HG03460 (cell line): ENCODE measurements around the gene MMP20.

ENCODE experiments used
- ATAC-seq: cut with Tn5 transposase; IDR thresholded peaks from one replicate; pipeline ENCODE4 v1.9.1; 2021; ENCODE audit not compliant: unreplicated experiment

The MMP20 gene

DNA sequence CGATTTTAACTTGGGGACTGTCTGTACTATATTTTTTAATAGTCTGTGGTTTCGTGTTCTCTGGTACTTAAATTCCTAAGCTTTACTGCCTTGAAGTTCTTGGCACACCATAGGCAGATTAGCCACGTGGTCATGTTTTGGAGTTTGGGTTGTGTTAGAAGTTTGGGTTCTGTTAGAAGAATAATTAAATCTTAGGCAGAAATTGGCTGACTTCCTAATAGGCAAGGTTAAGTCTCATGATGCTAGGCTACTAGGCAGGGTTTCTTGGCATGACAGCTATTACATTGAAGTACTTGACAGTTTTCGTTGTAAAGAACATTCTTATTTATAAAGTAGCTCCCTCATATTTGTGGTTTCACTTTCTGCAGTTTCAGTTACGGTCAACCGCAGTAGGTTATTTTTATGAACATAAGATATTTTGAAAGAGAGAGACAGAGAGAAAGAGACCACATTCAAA is 64.5 kb downstream of the MMP20 start:
- peak; percentile 82 for ATAC-seq

DNA sequence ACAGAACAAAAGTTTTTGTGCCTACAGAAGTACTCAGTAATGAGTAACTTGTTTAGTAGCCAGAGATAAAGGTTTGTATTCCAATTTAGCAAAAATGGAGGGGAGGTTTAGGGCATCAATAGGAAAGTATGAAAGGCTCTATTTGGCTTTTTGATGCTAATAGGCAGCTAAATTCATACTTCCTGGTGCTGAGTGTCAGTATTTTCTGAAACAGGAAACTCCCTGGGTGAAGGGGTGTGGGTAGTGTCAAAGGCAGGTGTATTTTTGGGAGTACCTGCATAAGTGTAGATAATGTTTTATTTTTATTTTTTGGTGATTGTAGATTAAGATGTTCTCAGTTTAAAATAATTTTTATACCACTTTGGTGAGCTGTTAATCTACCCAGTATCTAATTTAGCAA is 65.3 kb downstream of the MMP20 start:
- peak; percentile 43 for ATAC-seq

DNA sequence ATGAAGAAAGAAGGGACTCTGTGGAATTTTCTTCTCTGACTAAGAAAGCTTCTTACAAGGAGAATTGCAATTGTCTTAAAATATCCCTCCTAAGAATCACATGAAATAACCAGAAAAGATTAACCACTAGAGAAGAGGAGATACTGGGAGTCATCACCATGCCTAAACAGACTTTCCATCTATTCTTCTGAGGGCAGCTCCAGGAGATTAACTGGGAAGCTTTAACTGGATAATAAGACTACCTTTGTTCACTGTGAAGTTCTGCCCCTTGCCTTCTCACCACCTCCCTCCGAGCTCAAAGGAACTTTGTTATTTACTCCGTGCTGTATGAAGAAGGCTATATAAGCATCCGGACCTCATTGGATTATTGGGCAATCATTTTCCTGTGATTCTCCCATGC is 70.0 kb downstream of the MMP20 start:
- ATAC-seq, result no peak

DNA sequence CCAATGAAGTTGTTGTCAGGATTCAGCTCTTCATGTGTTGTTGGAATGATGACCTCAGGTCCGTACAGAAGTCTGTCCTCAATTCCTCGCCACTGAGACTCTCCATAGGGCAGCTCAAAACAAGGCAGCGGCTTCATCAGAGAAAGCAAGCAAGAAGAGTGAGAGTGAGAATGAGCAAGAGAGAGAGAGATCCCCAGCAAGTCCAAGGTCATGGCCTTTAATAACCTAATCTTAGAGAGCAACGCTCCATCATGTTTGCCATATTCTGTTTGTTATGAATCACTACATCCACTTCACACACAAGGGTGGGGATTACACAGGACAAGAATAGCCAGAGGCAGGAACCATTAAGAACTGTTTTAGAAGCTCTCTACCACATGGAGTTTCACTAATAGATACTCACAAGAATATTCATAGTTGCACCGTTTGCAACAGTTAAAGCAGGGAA is 71.3 kb downstream of the MMP20 start:
- ATAC-seq, result peak; percentile 61

DNA sequence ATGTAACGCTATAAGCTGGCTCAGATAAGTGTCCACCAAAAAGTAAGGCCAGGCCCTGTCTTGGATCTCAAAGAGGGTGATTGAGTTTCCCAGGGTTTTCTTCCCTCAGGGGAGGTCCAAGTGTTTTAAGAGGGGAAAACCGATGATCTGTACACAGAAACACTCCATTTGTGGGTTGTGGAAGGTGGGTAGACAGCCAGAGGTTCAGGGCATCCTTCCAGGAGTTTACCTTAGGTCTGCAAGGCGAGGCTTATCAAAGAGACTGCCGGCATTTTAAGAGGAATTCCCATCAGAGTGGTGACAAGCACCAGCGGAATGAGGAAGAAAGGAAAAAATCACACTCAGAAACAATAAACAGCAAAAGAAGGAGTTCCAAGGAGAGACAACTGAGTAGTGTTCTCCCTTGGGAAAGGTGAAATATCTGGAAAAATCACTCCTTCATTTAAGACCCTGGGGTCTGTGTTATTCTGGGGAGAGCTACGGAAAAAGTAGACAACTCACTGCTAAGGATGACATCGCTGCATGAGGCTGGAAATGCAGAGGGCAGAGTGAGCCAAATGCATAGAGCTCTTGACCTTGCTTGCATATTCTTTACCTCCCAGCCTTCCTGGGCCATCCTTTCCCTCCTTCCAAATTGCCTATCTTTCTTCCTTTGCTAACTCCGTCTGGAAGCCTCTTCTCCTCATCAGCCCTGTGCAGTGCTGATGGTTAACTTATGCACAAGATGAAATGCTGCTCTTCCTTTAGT is 72.5 kb downstream of the MMP20 start:
- no peak for ATAC-seq

DNA sequence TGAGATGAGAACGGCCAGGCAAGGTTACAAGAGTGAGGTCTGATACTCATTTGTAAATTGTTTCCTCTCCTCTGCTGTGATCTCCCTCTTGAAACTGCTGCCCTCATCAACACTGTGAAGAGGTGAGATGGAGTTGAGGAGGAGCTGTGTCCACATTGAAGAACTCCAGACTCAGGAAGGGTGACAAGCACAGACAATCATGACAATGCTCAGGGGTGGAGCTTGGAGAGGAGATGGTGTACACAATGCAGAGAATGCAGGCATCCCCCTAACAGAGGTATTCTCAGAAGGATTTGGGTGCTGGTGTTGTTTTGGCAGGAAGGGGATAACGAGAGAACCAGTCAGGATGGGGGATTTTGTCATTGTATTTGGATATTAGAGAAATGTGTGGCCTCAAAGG is 73.1 kb downstream of the MMP20 start:
- ATAC-seq, result no peak

DNA sequence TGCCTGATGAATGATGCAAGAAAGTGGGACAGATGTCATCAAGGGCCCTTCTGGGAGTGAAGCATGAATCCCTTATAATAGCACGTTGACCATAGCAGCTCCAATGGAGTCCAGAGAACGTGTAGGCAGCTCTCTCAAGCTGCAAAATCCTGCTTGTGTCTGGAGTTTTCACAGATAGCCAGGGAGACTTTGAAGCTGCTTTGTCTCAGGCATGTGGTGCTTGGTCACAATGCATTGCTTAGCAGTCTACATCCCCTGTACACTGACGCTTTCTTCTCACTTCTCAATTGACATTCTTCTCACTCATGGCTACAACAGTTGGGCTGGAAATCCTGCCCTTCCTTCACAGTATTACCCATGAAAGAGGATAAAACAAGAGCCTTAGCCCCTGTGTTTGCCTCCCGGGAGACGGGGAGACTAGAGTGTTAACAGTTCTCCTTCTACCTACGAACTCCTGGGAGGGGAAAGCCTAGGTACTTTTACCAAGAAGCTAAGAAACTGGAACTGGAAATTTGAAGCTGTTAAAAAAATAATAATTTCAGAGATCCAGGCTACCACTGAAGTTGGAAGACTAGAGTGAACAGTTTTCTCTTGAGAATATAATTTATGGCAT is 73.9 kb downstream of the MMP20 start:
- ATAC-seq, result no peak

DNA sequence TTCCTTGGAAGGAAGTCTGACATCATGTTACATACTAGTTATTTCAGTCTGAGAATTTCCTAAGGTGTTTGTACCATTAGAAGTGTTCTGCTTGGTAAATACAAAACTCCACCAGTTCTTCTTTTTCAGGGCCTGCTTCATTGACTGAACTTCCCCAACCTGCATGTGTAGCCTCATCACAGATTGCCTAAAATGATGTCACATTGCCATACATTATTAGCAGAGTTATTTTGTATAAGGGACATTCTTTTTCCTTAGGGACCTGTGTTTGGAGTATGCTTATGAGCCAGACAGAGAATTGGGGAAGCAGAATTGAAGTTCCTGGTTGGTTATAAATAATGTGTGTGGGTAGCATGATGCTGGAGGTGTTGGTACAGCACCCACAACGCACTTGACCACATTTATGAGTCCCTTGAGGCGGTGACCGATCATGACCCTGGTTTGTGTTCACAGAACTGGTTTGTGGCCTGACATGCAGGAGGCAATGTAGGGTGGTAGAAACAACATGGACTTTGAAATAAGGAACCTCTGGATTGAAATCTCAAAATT is 78.1 kb downstream of the MMP20 start:
- peak; percentile 73 for ATAC-seq

DNA sequence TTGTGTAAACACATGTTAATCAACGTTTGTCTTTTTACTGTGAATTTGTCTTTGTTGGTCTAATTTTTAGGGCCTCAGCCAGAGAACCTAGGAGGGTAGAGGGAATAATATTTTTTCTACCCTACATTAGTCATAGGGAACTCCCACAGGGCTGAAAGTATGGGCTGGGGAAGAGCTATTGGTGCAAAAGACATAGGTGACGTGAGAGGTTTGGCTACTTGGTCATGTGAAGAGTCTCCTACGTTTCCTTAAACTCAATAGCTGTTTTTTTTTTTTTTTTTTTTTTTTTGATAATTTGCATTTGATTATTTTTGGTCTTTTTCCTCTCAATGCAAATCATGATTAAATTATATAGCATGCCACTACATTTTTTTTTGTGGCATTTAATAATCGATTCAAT is 78.7 kb downstream of the MMP20 start:
- ATAC-seq, result peak; percentile 54

DNA sequence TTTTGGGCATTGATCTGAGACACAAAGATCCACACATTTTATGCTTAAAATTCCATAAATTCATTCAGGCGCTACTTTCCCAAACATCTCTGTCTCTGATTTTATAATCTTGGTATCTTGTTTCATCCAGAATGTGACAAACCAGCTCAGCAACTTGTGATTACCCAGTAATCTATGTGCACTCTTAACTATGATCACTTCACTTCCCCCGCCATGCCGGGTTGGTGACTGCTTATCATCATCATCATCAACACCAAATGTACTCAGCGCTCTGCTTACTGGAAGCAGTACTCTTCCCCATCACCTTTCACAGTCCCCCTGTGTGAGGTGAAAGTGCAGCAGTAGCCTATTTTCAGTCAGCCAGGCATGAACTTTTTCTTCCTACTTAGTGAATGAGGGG is 79.4 kb downstream of the MMP20 start:
- ATAC-seq, result no peak

DNA sequence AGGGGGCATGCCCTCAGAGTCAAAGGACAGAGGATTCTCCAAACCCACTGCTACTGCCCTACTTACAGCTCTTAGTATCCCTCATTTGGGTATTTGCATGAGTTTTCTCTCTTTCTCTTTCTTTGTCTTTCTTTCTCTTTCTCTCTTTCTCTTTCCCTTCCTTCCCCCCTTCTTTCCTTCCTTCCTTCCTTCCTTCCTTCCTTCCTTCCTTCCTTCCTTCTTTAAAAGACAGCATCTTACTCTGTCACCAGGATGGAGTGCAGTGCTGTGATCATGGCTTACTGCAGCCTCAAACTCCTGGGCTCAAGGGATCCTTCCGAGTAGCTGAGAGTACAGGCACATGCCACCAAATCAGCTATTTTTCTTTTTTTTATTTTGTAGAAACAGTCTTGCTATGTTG is 80.5 kb downstream of the MMP20 start:
- no peak for ATAC-seq

DNA sequence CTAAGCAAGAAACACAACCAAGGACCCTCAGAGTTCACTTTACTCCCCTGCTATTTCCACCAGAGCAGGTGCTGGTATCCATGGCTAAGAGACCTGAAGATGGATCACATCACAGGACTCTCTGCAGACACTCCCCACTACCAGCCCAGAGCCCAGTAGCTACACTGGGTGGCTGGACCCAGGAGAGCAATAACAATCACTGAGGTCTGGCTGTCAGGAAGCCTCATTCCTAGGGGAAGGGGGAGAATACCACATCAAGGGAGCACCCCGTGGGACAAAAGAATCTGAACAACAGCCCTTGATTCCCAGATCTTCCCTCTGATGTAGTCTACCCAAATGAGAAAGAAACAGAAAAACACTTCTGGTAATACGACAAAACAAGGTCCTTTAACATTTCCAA is 85.6 kb downstream of the MMP20 start:
- no peak for ATAC-seq

DNA sequence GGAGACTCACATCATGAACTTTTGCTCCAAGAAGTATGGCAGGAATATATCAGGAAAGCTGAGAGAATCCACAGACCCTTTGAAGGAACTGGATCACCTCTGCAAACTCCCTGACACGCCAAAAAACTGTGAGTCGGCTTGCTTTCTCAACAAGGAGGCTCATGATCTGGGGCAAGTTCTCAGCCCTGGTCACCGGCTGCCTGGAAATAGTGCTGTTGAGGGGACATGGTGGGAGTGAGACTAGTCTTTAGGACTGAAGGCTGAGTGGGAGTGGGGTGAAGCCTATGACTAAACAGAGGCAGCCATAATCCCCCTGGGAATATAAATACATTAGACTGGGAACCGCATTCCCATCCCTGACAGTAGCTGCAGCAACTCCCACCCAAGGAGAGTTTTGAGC is 86.2 kb downstream of the MMP20 start:
- ATAC-seq, result no peak

DNA sequence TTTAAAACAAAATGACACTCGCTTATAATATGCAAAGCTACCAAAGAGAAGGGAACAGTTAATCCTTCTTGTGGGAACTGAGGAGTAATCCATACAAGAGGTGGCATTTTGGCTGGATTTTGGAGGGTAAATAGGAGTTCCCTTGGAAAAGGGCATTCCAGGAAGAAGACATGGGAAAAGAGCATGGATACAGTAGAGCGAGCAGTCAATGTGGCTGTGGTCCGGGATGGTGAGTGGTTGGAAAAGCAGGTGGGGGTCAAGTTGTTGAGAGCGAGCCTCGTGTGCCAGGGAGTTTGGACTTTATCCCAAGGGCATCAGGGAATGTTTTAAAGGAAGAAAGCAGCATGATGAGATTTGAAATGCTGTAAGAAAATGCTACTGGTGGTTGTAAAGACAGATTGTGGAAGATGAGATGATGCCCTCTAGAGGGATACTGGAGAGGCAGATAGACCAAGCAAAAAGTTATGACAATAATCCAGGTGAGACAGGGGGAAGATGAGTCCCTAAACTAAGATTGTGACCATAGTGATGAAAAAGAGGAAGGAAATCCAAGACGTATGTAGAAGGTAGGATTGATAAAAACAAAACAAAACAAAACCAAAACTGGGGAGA is 90.8 kb downstream of the MMP20 start:
- ATAC-seq, result no peak

DNA sequence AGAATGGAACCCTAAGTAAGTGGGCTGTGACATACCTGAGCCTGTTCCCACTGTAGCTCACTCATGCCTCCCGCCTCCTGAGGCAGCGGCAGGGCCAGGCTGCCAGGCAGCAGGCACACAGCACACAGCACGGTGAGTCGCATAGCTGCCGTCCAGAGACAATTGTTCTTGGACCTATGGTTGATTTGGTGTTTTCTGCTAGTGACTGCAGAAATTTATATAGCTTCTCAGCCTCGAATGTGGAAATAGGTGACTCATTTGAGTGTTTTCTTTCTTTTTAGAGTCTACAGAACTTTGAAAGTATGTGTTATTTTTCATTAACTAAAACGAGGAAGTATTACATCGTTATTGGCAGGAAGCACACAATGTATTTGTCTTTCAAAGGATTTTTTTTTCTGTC is 94.6 kb downstream of the MMP20 start, which contains the start of gene MMP7:
MMP7 (minus strand) TSS at position 190 of the 400 bp plus-strand sequence; CDS start at position 143, 47 bp downstream.
- ATAC-seq, result peak; percentile 56

DNA sequence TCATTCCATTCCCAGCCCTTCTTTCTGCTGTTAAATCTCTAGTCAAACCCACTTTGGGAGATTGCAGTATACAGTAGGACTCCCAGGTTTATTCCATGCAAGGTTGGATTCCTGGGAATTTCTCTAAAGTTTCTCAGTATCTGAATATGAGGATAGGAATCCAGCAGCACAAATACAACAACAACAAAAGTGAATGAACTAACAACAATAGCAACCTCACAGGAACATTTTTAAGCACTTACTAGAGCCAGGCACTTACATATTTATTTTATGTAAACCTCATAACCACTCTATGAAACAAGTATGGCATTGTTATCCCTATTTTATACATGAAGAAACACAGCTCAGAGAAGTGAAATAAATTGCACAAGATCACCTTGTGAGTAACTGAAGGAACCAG is 96.5 kb downstream of the MMP20 start:
- ATAC-seq, result no peak

DNA sequence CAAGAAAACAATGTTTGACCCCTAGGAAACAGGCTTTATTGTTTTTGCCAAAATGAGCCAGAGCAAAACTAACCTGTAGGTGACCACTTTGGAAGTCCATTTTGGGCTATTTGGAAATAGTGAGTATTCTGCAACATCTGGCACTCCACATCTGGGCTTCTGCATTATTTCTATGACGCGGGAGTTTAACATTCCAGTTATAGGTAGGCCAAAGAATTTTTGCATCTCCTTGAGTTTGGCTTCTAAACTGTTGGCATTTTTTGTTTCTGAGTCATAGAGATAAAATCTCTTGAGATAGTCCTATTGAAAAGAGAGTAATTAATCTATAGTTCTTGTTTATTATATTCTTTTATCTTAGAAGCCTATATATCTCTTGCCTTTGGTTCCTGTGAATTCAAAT is 97.4 kb downstream of the MMP20 start:
- no peak for ATAC-seq

DNA sequence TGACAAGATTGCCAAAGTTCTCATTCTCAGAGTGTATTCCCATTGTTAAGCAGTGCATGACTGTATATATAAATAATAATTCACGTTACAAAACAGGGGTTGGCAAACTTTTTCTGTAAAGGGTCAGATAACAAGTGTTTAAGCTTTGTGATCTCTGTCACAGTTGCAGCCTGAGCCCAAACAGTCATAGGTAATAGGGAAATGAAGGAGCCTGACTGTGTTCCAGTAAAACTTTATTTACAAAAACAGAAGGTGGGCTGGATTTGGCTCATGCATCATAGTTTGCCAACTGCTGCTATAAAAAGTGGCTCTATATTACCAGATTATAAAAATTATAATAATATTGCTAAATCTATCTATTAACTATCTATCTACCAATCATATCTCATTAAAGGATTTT is 98.1 kb downstream of the MMP20 start:
- ATAC-seq, result no peak
